BLaER1 treated with 17β-estradiol and CSF1 and Interleukin-3, amounts not matched to agents 10 nM and 100 nM (cell line): Measurements from ENCODE around the gene MRTFA.

Source experiments
- H3K27ac ChIP-seq, 11 experiments: shearing (Covaris generic); formaldehyde crosslinking; 2 replicates each; pipeline ENCODE4 v1.8.1; 2022
- H3K27me3 ChIP-seq, 11 experiments: shearing (Covaris generic); formaldehyde crosslinking; 2 replicates each; pipeline ENCODE4 v1.8.1; 2022
- H3K36me3 ChIP-seq, 11 experiments: shearing (Covaris generic); formaldehyde crosslinking; 2 replicates each; pipeline ENCODE4 v1.8.1; 2022
- H3K4me1 ChIP-seq, 10 experiments: shearing (Covaris generic); formaldehyde crosslinking; 2 replicates each; pipeline ENCODE4 v1.8.1; 2022
- H3K4me2 ChIP-seq, 11 experiments: shearing (Covaris generic); formaldehyde crosslinking; 2 replicates each; pipeline ENCODE4 v1.8.1; 2022
- H3K4me3 ChIP-seq, 10 experiments: shearing (Covaris generic); formaldehyde crosslinking; 2 replicates each; pipeline ENCODE4 v1.8.1; 2022
- H3K9ac ChIP-seq, 11 experiments: shearing (Covaris generic); formaldehyde crosslinking; 2 replicates each; pipeline ENCODE4 v1.8.1; 2022
- H3K9me3 ChIP-seq, 11 experiments: shearing (Covaris generic); formaldehyde crosslinking; replicated peaks in 1 of 11; 2 replicates each; pipeline ENCODE4 v1.8.1; 2022
- H4K20me1 ChIP-seq, 11 experiments: shearing (Covaris generic); formaldehyde crosslinking; 2 replicates each; pipeline ENCODE4 v1.8.1; 2022
- Cebpa-rat ChIP-seq, 11 experiments: shearing (Covaris generic); IDR thresholded peaks; 2 replicates each; pipeline ENCODE4 v1.8.1; 2022

MRTFA gene

GRCh38 chr22:40426594-40427333 is 209.8 kb downstream of the MRTFA start:
- H3K36me3 ChIP-seq, result peaks cover 98 to 100% (median 100%) of the 10 kb centered on the region in 11 experiments
- peaks cover 26 to 72% (median 47%) of the 10 kb centered on the region in 10 experiments for H3K4me1 ChIP-seq
- peak overlapping the region in 2 of 11 experiments; percentile 12 to 14; a peak in 4 of 22 replicates for H3K4me2 ChIP-seq
- H4K20me1 ChIP-seq, result peaks cover 0 to 98% (median 75%) of the 10 kb centered on the region in 11 experiments; a peak in 20 of 22 replicates
- no peak overlapping the region for H3K9ac ChIP-seq
- TF ChIP-seq Cebpa-rat (IDR thresholded peaks at IDR 0.05), result no peak
- H3K4me3 ChIP-seq, result no peak overlapping the region
- H3K27me3 ChIP-seq, result no peaks in the 10 kb centered on the region
- peak overlapping the region in 1 of 11 experiments; percentile 8; a peak in 1 of 22 replicates for H3K27ac ChIP-seq
- H3K9me3 ChIP-seq, result no peaks in the 10 kb centered on the region

DNA sequence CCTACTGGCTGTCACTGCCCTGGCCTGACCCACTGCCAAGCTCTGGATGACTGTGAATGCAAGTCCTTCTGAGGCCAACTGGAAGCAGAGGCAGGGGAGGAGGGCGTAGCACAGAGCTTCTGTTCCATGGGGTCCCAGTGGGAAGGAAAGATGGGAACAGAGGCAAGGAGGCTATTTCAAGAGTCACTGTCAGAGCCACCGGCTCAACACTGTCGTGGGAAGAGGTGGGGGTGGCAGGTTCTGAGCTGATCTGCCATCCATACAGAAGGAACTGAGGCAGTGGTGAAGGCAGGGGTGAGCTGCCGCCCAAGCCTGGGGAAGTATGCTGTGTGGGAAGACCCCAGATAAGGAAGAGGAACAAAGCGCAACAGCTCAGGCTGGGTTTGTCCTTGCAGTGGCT is 211.4 kb downstream of the MRTFA start:
- H3K36me3 ChIP-seq, result peaks cover 98 to 100% (median 100%) of the 10 kb centered on the region in 11 experiments
- H3K9ac ChIP-seq, result peak overlapping the region in 1 of 11 experiments; percentile 17; a peak in 1 of 22 replicates
- peak overlapping the region in 2 of 11 experiments; percentile 12 to 14; a peak in 2 of 22 replicates for H3K4me2 ChIP-seq
- no peak for TF ChIP-seq Cebpa-rat (IDR thresholded peaks at IDR 0.05)
- H4K20me1 ChIP-seq, result peaks cover 0 to 100% (median 83%) of the 10 kb centered on the region in 11 experiments; a peak in 20 of 22 replicates
- no peak overlapping the region for H3K4me3 ChIP-seq
- no peaks in the 10 kb centered on the region for H3K9me3 ChIP-seq
- H3K27ac ChIP-seq, result 0 out of 22 replicates have a peak overlapping the region, but pooled peaks of 3 of the 11 experiments have one; percentile 9 to 25 (median 23)
- peaks cover 20 to 76% (median 46%) of the 10 kb centered on the region in 10 experiments for H3K4me1 ChIP-seq
- H3K27me3 ChIP-seq, result no peaks in the 10 kb centered on the region

GRCh38 chr22:40423882-40424640 is 212.5 kb downstream of the MRTFA start:
- peaks cover 6 to 100% (median 85%) of the 10 kb centered on the region in 11 experiments; a peak in 21 of 22 replicates for H4K20me1 ChIP-seq
- peak overlapping the region in 3 of 11 experiments; percentile 17 to 78 (median 61); a peak in 6 of 22 replicates for H3K4me2 ChIP-seq
- no peaks in the 10 kb centered on the region for H3K27me3 ChIP-seq
- H3K27ac ChIP-seq, result 0 out of 22 replicates have a peak overlapping the region, but pooled peaks of 2 of the 11 experiments have one; percentile 3 to 8
- no peaks in the 10 kb centered on the region for H3K9me3 ChIP-seq
- TF ChIP-seq Cebpa-rat (IDR thresholded peaks at IDR 0.05), result no peak
- no peak overlapping the region for H3K4me3 ChIP-seq
- H3K4me1 ChIP-seq, result peaks cover 29 to 75% (median 50%) of the 10 kb centered on the region in 10 experiments
- peaks cover 98 to 100% (median 100%) of the 10 kb centered on the region in 11 experiments for H3K36me3 ChIP-seq
- H3K9ac ChIP-seq, result 0 out of 22 replicates have a peak overlapping the region, but pooled peaks of 2 of the 11 experiments have one; percentile 4 to 5

- H3K4me3 ChIP-seq, result no peak overlapping the region
- peaks cover 36 to 79% (median 56%) of the 10 kb centered on the region in 10 experiments for H3K4me1 ChIP-seq
- 0 out of 22 replicates have a peak overlapping the region, but pooled peaks of 1 of the 11 experiments have one; percentile 8 for H3K27ac ChIP-seq
- H3K4me2 ChIP-seq, result peak overlapping the region in 8 of 11 experiments; percentile 5 to 78 (median 20); a peak in 10 of 22 replicates
- peaks cover 94 to 99% (median 98%) of the 10 kb centered on the region in 11 experiments for H3K36me3 ChIP-seq
- 0 out of 22 replicates have a peak overlapping the region, but pooled peaks of 1 of the 11 experiments have one; percentile 1 for H3K9ac ChIP-seq
- peaks cover 8 to 99% (median 88%) of the 10 kb centered on the region in 11 experiments; a peak in 21 of 22 replicates for H4K20me1 ChIP-seq
- no peaks in the 10 kb centered on the region for H3K9me3 ChIP-seq
- TF ChIP-seq Cebpa-rat (IDR thresholded peaks at IDR 0.05), result no peak
- no peaks in the 10 kb centered on the region for H3K27me3 ChIP-seq
Measured at GRCh38 chr22:40423310-40423688, 213.2 kb downstream of the MRTFA start.

GRCh38 chr22:40422558-40423309 is 213.8 kb downstream of the MRTFA start:
- no peaks in the 10 kb centered on the region for H3K27me3 ChIP-seq
- H3K9me3 ChIP-seq, result no peaks in the 10 kb centered on the region
- peaks cover 91 to 99% (median 98%) of the 10 kb centered on the region in 11 experiments for H3K36me3 ChIP-seq
- H3K4me1 ChIP-seq, result peaks cover 42 to 85% (median 62%) of the 10 kb centered on the region in 10 experiments
- H3K4me3 ChIP-seq, result no peak overlapping the region
- H3K9ac ChIP-seq, result peak overlapping the region in 4 of 11 experiments; percentile 1 to 41 (median 10); a peak in 3 of 22 replicates
- peak overlapping the region in 2 of 11 experiments; percentile 22 to 31; a peak in 1 of 22 replicates for H3K27ac ChIP-seq
- H3K4me2 ChIP-seq, result peak overlapping the region in 8 of 11 experiments; percentile 5 to 78 (median 20); a peak in 10 of 22 replicates
- TF ChIP-seq Cebpa-rat (IDR thresholded peaks at IDR 0.05), result no peak
- peaks cover 8 to 99% (median 91%) of the 10 kb centered on the region in 11 experiments; a peak in 21 of 22 replicates for H4K20me1 ChIP-seq

GRCh38 chr22:40421941-40422340 is 214.6 kb downstream of the MRTFA start:
- H3K27me3 ChIP-seq, result no peaks in the 10 kb centered on the region

GRCh38 chr22:40421082-40421350 is 215.5 kb downstream of the MRTFA start:
- no peak overlapping the region for H3K27ac ChIP-seq

More at GRCh38 chr22:40421941-40422340, 214.6 kb downstream of the MRTFA start:
- Histone ChIP-seq H3K36me3 (peaks cover 90 to 99% (median 96%) of the 10 kb centered on the region in 11 experiments), H3K4me2 (peak overlapping the region in 4 of 11 experiments; percentile 11 to 78 (median 42); a peak in 4 of 22 replicates), H3K9ac (peak overlapping the region in 2 of 11 experiments; percentile 13 to 41; a peak in 2 of 22 replicates), H3K4me3 (no peak overlapping the region), H4K20me1 (peaks cover 8 to 94% (median 86%) of the 10 kb centered on the region in 11 experiments; a peak in 21 of 22 replicates), H3K4me1 (peaks cover 50 to 86% (median 64%) of the 10 kb centered on the region in 10 experiments), H3K27ac (peak overlapping the region in 1 of 11 experiments; percentile 31; a peak in 2 of 22 replicates), H3K9me3 (no peaks in the 10 kb centered on the region)
- TF ChIP-seq Cebpa-rat (IDR thresholded peaks at IDR 0.05), result no peak

More at GRCh38 chr22:40421082-40421350, 215.5 kb downstream of the MRTFA start:
- Histone ChIP-seq H3K9me3 (no peaks in the 10 kb centered on the region), H3K4me1 (peaks cover 59 to 86% (median 69%) of the 10 kb centered on the region in 10 experiments), H3K36me3 (peaks cover 87 to 99% (median 96%) of the 10 kb centered on the region in 11 experiments), H4K20me1 (peaks cover 8 to 89% (median 77%) of the 10 kb centered on the region in 11 experiments; a peak in 20 of 22 replicates), H3K4me2 (no peak overlapping the region), H3K9ac (no peak overlapping the region), H3K27me3 (no peaks in the 10 kb centered on the region), H3K4me3 (no peak overlapping the region)
- TF ChIP-seq Cebpa-rat (IDR thresholded peaks at IDR 0.05), result no peak
